Pulmonary artery endothelial cell (primary cell): Measurements from ENCODE around the gene NEK8. TPM values are rescaled to one million over a fixed set of nuclear protein-coding genes. Genes with fewer than 3 reads are reported as not detected.
"Not testable (repeated sequence)": the region's sequence is repeated elsewhere in the genome, so short reads cannot be mapped to it uniquely, and the experiment has no call there.

Source experiments
- DNase-seq: peaks from one replicate; pipeline ENCODE4 v3.0.0-alpha.2; 2011; ENCODE audit warnings: low read depth, low spot score
- total RNA-seq: library from RNA; depleted of rRNA; stranded (reverse); fragments of >200 nt; gene quantifications from 2 replicates; pipeline ENCODE4 v1.2.3, GENCODE V29; 2014

The NEK8 gene
- total RNA-seq, 1 donor from 2014 or later: 2.0 TPM

DNA sequence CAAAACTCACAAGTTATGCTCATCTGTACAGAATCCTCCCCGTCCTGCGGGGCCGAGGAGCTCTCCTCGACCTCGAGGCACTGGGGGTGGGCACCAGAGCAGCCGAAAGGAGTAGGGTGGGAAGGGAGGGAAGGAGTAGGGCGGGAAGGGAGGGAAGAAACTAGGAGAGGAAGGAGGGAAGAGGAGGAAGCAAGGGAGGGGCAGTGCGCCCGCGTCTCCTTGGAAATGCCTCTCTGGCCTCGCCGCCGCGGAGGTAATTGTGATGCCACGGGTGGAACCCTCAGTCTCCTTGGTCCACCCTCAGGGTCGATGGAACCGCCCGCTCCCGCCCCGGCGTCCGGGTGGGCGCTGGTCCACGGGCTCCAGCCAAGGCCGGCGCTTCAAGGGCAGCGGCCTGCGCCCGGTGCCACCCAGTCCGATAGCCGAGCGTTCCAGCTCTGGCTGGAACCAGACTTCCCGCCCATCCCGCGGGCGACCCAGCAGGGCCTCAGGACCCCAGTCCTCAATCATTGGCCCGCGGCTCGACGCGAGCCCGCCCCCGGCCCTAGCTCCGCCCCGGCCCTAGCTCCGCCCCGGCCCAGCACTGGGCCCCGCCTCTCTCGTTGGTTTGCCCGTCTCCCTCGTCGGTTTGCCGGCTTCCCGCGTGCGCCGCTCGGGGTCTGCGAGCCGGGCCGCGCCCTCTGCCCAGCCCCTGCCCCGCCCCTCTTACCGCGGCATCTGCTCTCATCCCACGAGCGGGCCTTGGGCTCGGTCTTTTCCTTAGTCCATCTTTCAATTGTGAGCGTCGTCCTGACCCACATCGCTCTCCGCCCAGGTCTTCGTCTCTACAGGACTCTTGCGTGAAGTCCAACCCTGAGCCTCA is 17.5 kb upstream of the NEK8 start:
- peak; percentile 59 for DNase-seq

DNA sequence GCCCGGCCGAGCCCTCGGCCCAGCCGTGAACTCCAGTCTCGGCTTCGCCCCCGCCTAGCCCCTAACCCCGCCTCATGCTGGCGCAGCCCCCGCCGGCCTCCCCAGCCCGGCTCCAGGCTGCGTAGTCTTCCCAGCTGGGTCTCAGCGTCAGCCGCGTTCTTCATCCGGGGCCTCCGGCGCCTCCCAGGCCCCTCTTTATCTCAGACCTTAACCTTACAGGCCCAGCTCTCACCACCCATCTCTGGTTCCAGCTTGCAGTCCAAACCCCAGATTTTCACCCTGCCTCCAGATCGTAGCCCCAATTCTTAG is 16.9 kb upstream of the NEK8 start, which contains the start of gene PROCA1:
Gene PROCA1, minus strand, starts transcription at position 166 of the 309 bp plus-strand sequence. CDS start 228 bp downstream, outside the sequence.
- no peak for DNase-seq

DNA sequence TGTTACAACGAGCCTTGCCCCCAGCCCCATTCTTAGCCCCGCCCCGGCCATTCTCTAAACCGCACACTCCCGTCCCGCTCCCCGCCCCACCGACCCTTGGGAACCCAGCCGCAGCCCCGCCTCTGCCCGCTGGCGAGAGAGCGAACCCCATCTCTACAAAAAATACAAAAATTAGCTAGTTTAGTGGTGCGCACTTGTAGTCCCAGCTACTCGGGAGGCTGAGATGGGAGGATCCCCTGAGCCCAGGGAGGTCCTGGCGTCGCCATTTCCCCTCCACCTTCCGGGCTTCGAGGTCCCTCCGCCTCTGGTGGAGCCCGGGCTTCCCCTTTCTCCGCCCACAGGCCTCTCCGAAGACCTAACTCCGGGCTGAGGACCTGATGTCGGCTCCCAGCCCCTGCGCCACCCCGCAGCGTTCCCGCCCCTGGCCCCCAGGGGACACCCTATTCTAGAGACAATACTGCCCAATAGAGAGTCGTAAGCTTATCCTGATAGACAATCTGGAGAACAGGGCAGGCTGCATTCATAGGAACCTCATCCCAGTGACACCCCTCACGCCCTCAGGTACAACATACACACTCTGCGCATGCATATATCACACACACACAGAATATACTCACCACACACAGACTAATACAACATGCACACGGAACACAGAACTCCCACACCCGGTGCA is 16.4 kb upstream of the NEK8 start:
- no peak for DNase-seq

DNA sequence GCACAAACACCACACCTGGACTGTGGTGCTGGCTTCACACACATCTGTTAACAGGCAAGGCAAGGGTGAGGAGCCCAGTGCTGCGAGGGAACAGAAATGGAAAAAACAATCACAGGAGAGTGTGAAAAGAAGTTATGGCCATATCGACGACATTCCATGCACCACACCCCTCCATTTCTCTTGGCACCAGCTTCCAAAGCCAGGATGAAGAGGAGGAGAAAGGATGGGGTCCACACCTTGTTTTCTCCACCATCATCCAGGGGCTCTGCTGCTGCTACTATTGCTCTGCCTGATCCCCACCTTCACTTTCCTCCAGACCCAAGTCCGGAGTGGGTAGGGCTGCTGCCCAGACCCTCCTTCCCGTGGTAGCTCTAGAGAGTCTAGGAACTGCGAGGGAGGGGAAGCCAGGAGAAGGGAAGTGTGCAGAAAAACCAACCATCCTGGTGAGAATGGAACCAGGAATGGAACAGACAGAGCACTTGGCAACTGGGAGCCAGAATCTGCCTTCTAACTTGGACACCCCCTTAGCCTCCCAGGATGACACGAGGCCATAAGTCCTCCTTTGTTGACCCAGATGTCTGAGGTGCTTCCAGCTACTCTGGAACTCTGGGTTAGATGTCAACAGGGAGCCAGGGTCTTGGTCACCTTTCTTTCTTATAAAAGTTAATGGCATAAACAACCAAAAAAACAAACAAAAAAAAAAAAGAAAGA is 15.7 kb upstream of the NEK8 start:
- DNase-seq: no peak

DNA sequence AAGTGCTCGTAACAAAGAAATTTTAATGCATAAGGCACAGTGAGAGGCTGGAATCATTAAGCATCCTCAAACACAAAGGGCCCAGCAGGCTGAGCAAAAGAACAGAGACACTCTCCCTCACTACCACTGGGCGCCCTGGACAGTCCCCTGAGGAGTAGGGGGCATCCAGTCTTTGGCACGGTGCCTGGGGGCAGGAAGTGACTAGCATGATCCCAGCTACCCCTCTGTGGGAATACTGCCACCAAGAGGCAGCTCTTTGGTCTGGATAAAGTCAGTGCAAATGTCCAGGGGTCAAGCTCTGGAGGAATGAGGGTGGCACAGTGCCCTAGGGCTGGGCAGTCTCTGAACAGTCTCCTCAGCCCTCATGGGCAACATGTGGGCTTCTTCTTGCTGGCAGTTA is 14.3 kb upstream of the NEK8 start:
- no peak for DNase-seq

DNA sequence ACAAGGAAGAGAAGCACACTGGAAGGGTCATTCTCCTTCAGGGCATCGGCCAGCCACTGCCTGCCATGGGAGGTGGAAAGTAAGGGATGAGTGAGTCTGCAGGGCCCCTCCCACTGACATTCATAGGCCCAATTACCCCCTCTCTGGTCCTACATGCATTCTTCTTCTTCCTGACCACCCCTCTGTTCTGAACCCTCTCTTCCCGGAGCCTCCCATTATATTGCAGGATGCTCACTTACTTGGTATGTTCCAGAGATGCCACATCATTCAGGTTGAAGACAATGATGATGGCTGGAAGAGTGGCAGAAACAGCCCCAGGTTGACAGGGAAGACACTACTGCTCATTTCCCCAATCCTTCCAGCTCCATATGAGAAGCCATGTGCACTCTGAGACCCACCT is 13.4 kb upstream of the NEK8 start:
- DNase-seq: no peak

DNA sequence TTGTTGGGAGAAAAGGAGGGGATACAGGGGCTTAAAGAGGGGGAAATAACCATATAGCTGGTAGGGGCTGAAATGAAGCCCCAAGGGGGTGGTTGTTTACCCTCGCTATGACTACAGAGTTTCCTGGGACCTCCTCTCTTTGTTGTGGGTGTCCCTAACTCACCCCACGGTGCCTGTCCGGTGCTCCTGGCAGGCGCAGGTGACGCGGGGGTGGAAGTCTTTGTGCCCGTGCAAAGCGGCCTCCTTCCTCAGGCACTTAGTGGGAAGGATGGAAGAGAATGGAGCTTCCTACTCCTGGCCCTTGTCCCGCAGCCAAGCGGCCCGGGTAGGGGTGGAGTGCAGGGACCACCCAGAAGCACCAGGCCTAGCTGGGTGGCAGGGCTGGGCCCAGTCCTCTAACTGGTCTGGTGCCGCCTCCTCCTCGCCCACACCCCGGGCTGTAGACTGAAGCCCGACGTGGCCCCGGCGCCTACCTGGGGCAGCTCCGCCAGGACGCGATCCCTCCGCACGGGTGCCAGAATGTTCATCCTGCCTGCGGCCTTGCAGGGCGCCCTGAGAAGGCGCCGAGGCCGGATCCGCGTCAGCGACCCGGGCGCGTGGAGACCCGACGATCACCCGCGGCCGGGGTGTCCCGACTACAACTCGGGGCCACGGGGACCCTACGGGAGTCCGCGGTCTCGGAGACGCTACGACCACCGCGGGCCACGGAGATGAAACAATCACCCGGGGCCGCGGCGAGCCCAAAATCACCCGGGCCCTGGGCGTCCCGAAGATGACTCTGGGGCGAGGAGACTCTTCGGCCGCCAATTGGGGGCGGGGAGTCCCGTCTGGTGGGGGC is 11.6 kb upstream of the NEK8 start:
- DNase-seq: no peak

DNA sequence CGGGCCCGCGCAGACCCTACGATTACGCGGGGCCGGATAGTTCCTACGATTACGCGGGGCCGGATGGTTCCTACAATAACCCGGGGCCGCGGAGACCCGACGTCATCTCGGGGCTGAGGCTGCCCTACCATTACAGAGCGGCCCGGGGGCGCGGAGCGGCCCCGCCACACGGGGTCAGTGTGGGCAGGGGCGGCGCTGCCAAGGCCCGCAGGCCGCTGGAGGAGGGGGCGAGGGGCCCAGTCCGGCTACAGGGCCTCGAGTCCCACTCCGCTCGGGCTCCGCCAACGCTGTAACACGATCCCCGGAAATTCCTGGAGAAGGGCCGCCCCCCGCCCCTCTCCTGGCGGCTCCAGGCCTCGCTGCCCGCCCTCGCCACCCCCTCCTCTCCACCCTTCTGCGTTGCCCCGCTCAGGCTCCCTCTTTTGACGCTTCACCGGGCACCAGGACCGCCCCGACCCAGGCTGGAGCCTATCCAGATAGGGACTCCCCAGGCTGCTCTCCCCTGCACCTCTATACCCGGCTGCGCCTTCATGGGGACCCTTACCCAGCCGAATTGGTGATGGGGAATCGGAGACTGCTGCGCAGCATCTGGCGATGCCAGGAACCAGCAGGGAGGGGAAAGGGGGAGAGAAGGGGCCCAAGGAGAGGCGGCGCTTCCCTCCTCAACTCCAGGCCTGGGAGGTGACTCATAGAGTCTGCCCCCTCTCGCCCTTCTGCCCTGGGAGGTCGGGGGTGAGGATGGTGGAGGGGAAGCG is 10.8 kb upstream of the NEK8 start, which contains the start of gene RAB34:
Gene RAB34, minus strand, starts transcription at position 291 of the 755 bp plus-strand sequence. CDS start 602 bp downstream, outside the sequence.
- no peak for DNase-seq

DNA sequence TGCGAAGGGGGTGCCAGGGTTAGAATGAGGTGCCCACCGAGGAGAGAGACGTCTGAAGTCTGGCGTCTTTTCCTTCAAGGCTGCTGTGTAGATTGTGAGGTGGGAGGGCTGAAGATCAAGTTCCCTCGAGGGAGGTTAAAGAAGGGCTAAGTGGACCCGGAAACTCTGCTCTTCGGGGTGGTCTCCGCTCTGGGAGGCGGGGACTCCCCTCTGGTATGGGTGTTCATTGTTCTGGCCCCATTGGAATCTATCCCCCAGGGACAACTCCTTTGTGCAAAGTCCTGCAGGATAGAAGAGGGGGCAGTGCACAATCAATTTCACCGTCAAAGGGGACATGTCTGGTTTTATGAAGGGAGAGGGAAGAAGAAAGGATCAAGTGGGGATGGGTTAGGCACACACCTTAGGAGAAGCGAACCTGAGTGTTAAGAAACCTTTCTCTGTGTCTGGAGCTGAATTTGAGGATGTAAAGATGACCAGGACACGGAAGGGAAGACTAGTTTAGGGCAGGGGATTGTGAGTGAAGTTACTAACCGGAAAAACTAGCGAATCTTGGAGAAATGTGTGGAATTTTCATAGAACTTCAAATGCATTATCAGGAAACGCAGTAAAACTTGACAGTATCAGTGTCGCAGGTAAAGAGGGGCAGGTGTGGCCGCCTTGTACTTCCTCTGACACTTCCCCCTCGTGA is 10.1 kb upstream of the NEK8 start:
- DNase-seq: no peak

DNA sequence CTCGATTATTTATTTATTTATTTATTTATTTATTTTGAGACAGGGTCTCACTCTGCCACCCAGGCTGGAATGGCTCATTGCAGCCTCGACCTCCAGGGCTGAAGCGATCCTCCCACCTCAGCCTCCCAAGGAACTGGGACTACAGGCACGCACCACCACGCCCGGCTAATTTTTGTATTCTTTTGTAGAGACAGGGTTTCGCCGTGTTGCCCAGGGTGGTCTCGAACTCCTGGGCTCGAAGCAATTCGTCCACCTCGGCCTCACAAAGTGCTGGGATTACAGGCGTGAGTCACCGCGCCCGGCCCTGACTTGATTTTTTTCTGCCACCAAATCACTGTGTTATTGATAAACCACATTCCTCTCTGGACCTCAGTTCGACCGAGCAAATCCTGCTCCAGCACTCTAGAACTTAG is 9.6 kb upstream of the NEK8 start:
- no peak for DNase-seq

DNA sequence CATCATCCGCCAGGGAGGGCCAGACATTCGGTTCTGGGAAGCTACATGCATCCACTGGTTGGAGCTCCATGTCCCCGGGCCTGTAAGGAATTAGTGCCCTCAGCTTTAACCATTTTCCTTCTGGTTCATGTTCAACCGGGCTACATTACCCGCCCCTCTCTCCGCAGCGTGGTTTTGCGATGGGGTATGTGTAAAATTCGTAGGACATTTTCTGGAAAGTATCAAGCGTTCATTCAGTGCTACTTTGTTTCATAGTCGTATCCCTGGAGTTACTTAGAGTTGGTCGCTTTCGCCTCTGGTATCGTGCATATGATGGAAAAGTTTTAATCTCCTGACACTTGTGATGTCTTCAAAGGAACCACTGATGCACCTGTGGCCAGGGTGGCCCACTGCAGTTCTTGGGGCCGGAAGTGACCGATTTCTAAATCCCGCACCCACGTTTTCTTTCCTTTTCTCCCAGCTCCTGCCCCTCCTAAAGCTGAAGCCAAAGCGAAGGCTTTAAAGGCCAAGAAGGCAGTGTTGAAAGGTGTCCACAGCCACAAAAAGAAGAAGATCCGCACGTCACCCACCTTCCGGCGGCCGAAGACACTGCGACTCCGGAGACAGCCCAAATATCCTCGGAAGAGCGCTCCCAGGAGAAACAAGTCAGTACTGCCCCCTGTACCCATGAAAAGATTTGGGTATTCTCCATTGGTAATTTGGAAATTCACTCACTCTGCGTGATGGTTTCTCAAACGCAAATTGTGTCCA is 8.2 kb upstream of the NEK8 start:
- no peak for DNase-seq

DNA sequence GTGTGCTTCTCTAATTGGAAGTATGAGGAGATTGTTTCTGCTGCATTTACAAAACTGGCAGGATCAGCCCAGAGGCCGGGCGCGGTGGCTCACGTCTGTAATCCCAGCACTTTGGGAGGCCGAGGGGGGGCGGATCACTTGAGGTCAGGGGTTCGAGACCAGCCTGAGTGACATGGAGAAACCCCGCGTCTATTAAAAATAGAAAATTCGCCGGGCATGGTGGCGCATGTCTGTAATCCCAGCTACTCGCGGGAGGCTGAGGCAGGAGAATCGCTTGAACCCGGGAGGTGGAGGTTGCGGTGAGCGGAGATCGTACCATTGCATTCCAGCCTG is 7.6 kb upstream of the NEK8 start:
- DNase-seq: not testable (repeated sequence)

DNA sequence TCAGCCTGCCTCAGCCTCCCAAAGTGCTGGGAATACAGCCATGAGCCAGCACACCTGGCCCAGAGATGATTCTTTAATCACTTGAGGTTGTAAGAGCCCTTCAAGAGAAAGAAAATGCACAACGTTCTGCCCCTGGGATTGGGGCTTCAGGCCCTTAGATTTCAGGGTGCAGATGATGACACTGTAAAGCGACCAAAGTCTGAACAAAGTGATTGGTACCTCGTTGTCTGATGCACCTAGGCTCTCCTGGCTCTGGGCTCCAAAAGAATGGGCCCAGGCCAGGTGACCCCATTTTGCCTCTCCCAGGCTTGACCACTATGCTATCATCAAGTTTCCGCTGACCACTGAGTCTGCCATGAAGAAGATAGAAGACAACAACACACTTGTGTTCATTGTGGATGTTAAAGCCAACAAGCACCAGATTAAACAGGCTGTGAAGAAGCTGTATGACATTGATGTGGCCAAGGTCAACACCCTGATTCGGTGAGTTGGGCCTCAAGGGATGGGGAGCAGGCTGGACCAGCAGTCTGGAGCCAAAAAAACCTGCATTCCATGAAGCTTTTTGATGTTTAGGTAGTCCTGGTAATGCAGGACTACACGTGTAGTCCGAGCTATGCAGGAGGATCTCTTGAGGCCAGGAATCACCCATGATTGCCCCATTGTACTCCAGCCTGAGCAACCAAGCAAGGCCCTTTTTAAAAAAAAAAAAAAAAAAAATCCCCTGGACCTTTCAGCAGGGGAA is 6.0 kb upstream of the NEK8 start:
- no peak for DNase-seq

DNA sequence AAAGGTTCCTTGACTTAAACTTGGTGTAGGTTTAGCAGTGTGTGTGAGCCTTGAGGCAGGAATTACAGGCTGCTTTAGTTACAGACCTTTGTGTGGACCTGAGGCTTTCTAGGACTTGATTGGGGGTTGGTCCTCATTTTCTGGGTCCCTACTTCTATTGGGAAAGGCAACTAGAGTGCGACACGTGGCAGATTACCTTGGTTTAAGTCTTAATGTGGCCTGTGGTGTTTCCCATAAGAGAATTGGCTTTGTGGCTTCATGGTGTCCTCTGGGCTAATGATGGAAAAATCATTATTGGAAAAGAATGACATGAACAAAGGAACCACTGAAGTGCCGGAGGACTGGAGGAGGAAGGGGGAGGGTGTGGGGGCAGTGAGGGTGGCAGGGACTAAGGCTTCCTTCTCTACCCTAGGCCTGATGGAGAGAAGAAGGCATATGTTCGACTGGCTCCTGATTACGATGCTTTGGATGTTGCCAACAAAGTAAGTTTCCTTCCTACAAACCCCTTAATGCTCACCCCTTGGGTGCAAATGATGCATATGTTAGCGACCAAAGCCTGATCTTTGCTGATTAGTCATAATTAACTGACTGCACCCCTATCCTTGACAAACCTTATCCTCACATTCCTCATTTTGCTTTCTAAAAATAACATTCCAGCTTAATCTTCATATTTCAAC is 5.3 kb upstream of the NEK8 start:
- no peak for DNase-seq

DNA sequence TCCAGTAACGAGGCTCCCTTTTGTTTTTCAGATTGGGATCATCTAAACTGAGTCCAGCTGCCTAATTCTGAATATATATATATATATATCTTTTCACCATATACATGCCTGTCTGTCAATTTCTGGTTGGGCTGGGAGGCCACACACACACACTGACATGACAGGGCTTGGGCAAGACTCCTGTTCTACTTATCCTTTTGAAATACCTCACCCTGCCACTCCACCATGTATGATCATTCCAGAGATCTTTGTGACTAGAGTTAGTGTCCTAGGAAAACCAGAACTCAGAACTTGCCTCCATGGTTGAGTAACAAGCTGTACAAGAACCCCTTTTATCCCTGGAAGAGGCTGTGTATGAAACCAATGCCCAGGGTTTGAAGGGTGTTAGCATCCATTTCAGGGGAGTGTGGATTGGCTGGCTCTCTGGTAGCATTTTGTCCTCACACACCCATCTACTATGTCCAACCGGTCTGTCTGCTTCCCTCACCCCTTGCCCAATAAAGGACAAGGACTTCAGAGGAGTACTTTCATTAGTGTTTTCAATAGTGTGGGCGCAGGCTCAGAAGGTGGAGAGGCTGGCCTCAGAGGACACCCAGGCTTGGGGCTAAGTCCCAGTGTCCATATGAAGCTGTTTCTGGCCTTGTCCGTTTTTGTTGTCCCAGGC is 4.6 kb upstream of the NEK8 start:
- not testable (repeated sequence) for DNase-seq

DNA sequence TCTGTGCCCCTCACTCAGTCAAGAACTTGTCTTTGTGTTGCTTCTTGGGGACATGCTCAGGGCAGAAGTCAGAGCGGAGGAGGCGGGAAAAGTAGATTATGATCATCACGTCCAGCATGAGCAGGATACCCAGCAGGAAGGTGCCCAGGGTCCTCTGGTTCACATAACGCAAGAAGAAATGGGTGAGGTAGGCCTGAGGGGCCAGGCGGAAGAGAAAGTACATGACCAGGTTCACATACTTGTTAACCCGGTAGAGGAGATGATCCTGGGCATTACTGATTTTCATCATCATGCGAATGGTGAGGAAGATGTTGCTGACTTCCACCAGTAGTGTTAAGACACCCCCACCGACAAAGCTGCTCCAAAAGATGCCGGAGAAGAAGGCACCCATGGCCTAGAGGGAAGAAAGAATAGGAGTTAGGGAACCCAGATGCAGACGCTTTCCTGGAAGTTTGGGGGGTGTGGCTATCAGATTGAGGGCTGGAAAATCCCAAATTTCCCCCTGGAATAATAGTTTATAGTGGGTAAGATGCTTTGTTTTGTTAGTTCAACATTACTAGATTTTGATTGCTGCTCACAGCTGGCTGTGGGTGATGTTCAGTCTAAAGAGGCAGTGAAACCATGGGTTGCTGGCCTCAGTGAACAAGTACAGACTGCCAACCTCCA is 4.0 kb upstream of the NEK8 start:
- DNase-seq: no peak

DNA sequence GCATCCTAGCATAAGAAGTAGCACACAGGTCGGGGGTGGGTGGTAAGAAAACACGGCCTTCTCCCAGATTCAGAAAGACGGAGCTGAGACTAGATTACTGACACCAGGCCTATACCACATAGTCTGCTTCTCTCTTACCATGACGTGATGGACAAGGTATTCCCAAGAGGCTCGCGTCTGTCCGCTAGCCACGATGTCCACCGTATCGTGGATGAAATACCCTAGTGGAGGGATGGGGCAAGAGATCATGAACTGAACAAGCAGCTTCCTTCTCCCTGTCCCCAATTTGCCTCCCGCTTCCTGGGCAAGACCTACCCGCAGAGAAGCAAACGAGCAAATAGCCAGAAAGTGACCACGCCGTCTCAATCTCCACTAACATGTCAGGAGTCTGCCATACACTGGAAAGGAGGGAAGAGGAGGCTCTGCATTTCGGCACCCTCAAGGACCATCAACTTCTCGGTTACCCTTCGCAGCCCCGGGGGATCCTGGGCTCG is 3.4 kb upstream of the NEK8 start:
- no peak for DNase-seq
